Measurements from ENCODE around the gene CTNND2.

CTNND2 gene

DNA sequence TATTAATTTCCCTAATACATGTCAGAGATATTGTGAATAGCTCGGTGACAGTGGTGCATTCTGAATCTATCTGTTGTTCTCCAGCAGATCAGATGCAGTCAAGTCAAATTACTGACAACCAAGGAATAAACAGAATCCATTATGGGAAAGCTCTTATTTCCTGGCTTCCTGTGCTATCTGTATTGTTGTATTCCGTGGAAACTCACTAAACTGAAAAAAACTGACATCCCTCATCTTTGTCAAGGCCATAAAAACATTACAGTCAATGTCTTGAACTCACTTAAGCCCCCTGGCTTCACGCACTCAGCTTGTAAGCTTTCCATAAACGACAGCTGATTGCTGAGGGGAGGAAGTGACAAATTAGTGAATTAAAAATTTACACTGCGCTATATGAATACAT lies 245.9 kb downstream of the CTNND2 start:
- H3K9ac ChIP-seq (ENCODE audit: low read length): no peak overlapping the region
- no peak overlapping the region for H2AFZ ChIP-seq (ENCODE audit: low read length)
- no peaks in the 10 kb centered on the region for H4K20me1 ChIP-seq (ENCODE audit: insufficient read depth, low read length)
- H3K4me1 ChIP-seq (ENCODE audit: low read length): peaks cover 11% of the 10 kb centered on the region
- H3K27me3 ChIP-seq (replicated peaks; ENCODE audit: insufficient read depth, low read length): no peaks in the 10 kb centered on the region
- no peak overlapping the region for H3K4me2 ChIP-seq (ENCODE audit: low read depth, low read length)
- no peaks in the 10 kb centered on the region for H3K36me3 ChIP-seq (replicated peaks; ENCODE audit: insufficient read depth, low read length)
- H3K9me2 ChIP-seq (replicated peaks; ENCODE audit: insufficient read depth, low read length): no peaks in the 10 kb centered on the region
- no peak overlapping the region for H3K4me3 ChIP-seq (ENCODE audit: low read length)
- H3K9me3 ChIP-seq (replicated peaks; ENCODE audit: insufficient read depth, low read length): no peaks in the 10 kb centered on the region
- TF ChIP-seq EZH2 (optimal IDR thresholded peaks at IDR 0.05; ENCODE audit: low read depth, low read length): no peak
- TF ChIP-seq, protein P1, sequence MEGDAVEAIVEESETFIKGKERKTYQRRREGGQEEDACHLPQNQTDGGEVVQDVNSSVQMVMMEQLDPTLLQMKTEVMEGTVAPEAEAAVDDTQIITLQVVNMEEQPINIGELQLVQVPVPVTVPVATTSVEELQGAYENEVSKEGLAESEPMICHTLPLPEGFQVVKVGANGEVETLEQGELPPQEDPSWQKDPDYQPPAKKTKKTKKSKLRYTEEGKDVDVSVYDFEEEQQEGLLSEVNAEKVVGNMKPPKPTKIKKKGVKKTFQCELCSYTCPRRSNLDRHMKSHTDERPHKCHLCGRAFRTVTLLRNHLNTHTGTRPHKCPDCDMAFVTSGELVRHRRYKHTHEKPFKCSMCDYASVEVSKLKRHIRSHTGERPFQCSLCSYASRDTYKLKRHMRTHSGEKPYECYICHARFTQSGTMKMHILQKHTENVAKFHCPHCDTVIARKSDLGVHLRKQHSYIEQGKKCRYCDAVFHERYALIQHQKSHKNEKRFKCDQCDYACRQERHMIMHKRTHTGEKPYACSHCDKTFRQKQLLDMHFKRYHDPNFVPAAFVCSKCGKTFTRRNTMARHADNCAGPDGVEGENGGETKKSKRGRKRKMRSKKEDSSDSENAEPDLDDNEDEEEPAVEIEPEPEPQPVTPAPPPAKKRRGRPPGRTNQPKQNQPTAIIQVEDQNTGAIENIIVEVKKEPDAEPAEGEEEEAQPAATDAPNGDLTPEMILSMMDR (IDR thresholded peaks at IDR 0.05; ENCODE audit: low read length): no peak
- TF ChIP-seq EZH2phosphoT487 (IDR thresholded peaks at IDR 0.05; ENCODE audit: low read length): no peak
- DNase-seq: no peak
- H3K79me2 ChIP-seq (ENCODE audit: low read length): no peaks in the 10 kb centered on the region
- no peak overlapping the region for H3K27ac ChIP-seq (ENCODE audit: low read length)
- H3F3A ChIP-seq (ENCODE audit: insufficient read depth, low read length): no peaks in the 10 kb centered on the region

DNA sequence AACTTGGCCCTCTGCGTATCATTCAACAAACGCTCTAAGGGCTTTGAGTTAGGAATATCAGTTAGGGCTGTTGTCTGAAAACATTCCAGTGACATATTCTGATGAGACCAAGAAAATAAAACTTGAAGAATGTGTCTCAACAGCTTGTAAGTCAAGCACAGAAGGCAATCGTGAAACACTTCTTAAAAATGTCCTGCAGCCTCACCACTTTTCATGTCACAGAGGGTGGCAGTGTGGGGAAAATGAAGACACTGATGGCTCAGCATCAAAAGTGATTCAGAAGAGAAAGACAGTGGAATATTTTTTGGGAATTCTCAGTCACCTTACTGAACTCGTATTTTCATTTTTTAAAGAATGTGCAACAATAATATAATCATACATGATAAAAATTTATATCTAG lies 247.3 kb downstream of the CTNND2 start:
- no peak overlapping the region for H3K27ac ChIP-seq (ENCODE audit: low read length)
- H3K9me3 ChIP-seq (replicated peaks; ENCODE audit: insufficient read depth, low read length): no peaks in the 10 kb centered on the region
- no peak overlapping the region for H3K4me3 ChIP-seq (ENCODE audit: low read length)
- no peaks in the 10 kb centered on the region for H3F3A ChIP-seq (ENCODE audit: insufficient read depth, low read length)
- H3K27me3 ChIP-seq (replicated peaks; ENCODE audit: insufficient read depth, low read length): no peaks in the 10 kb centered on the region
- H3K9ac ChIP-seq (ENCODE audit: low read length): no peak overlapping the region
- H3K9me2 ChIP-seq (replicated peaks; ENCODE audit: insufficient read depth, low read length): no peaks in the 10 kb centered on the region
- H2AFZ ChIP-seq (ENCODE audit: low read length): no peak overlapping the region
- H3K4me1 ChIP-seq (ENCODE audit: low read length): peaks cover 11% of the 10 kb centered on the region
- H3K79me2 ChIP-seq (ENCODE audit: low read length): no peaks in the 10 kb centered on the region
- H3K36me3 ChIP-seq (replicated peaks; ENCODE audit: insufficient read depth, low read length): no peaks in the 10 kb centered on the region
- TF ChIP-seq, protein P1 (IDR thresholded peaks at IDR 0.05; ENCODE audit: low read length): no peak
- TF ChIP-seq EZH2 (optimal IDR thresholded peaks at IDR 0.05; ENCODE audit: low read depth, low read length): no peak
- no peak for TF ChIP-seq EZH2phosphoT487 (IDR thresholded peaks at IDR 0.05; ENCODE audit: low read length)
- H4K20me1 ChIP-seq (ENCODE audit: insufficient read depth, low read length): no peaks in the 10 kb centered on the region
- DNase-seq: no peak
- no peak overlapping the region for H3K4me2 ChIP-seq (ENCODE audit: low read depth, low read length)

DNA sequence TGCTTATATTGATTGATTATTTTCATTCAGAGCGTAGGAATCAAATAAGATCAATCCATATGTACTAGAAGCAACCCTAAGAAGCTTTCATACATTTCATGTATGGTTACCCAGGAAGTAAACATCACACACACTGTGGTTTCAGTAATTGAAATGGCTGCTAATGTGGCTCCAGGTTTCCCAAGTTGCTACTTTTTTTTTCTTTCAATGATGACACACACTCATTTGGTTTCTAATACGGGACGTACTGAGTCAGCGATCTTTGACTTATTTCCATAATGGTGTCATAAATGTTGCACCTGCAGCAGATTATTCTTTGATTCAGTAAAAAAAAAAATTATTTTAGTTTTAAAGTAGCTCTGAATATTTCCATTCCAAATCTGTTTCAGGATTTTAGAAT lies 248.6 kb downstream of the CTNND2 start:
- Histone ChIP-seq H3K27ac (ENCODE audit: low read length) (peak overlapping the region; percentile 13; the same call in 1 of the 2 replicates), H4K20me1 (ENCODE audit: insufficient read depth, low read length) (no peaks in the 10 kb centered on the region), H3K4me3 (ENCODE audit: low read length) (no peak overlapping the region), H3K27me3 (replicated peaks; ENCODE audit: insufficient read depth, low read length) (no peaks in the 10 kb centered on the region), H3K9me2 (replicated peaks; ENCODE audit: insufficient read depth, low read length) (no peaks in the 10 kb centered on the region), H3K79me2 (ENCODE audit: low read length) (no peaks in the 10 kb centered on the region), H3K9ac (ENCODE audit: low read length) (no peak overlapping the region), H3K4me1 (ENCODE audit: low read length) (peaks cover 11% of the 10 kb centered on the region), H3F3A (ENCODE audit: insufficient read depth, low read length) (peaks cover 4% of the 10 kb centered on the region), H3K36me3 (replicated peaks; ENCODE audit: insufficient read depth, low read length) (no peaks in the 10 kb centered on the region), H3K9me3 (replicated peaks; ENCODE audit: insufficient read depth, low read length) (no peaks in the 10 kb centered on the region), H2AFZ (ENCODE audit: low read length) (no peak overlapping the region; the same call in 1 of the 2 replicates), H3K4me2 (ENCODE audit: low read depth, low read length) (peak overlapping the region; percentile 6; the same call in 1 of the 2 replicates)
- TF ChIP-seq EZH2 (optimal IDR thresholded peaks at IDR 0.05; ENCODE audit: low read depth, low read length) (no peak), EZH2phosphoT487 (IDR thresholded peaks at IDR 0.05; ENCODE audit: low read length) (no peak)
- TF ChIP-seq, protein P1 (IDR thresholded peaks at IDR 0.05; ENCODE audit: low read length): no peak
- DNase-seq: peak; percentile 76
